HepG2 (cell line): ENCODE data around the gene SUPT6H.
A peak's percentile ranks its signal among the peaks of the same experiment; 100 is the strongest.

Source experiments
- CEBPG ChIP-seq: IDR thresholded peaks from 2 replicates; pipeline ENCODE4 v1.6.1; 2016
- HMG20A ChIP-seq: IDR thresholded peaks from 2 replicates; pipeline ENCODE4 v1.6.1; 2016; ENCODE audit warnings: borderline replicate concordance
- KDM5A ChIP-seq: fragments of 200-600 bp; sonication (generic); IDR thresholded peaks from 2 replicates; pipeline ENCODE4 v1.7.0; 2018; ENCODE audit warnings: antibody characterized with exemption, mild to moderate bottlenecking, low read length, borderline replicate concordance
- MEIS1 ChIP-seq: sonication (generic); formaldehyde crosslinking; IDR thresholded peaks from 2 replicates; pipeline ENCODE4 v1.9.0; 2021; ENCODE audit warnings: mild to moderate bottlenecking, missing genetic modification reagents, moderate library complexity, borderline replicate concordance
- MXD4 ChIP-seq: IDR thresholded peaks from 2 replicates; pipeline ENCODE4 v1.6.1; 2016; ENCODE audit warnings: mild to moderate bottlenecking, missing biosample characterization, missing genetic modification reagents
- MYNN ChIP-seq: sonication (generic); formaldehyde crosslinking; IDR thresholded peaks from 2 replicates; pipeline ENCODE4 v1.4.0; 2020; ENCODE audit warnings: mild to moderate bottlenecking, low read depth, missing genetic modification reagents
- POLR2A ChIP-seq, 2 experiments: IDR thresholded peaks; 2 replicates each; pipeline ENCODE4 v1.6.1; 2011; ENCODE audit warnings: low read depth in 2 of 2, low read length in 2 of 2, mild to moderate bottlenecking in 1 of 2, moderate library complexity in 1 of 2; ENCODE audit not compliant: insufficient read depth in 1 of 2
- PTBP1 ChIP-seq: fragments of 200-400 bp; formaldehyde crosslinking; IDR thresholded peaks from 2 replicates; pipeline ENCODE4 v1.6.1; 2018; ENCODE audit warnings: low read length, low read depth; ENCODE audit not compliant: poor library complexity, severe bottlenecking
- SSRP1 ChIP-seq: IDR thresholded peaks from 2 replicates; pipeline ENCODE4 v1.6.1; 2016; ENCODE audit warnings: control low read depth
- TRIM24 ChIP-seq: sonication (generic); formaldehyde crosslinking; IDR thresholded peaks from 2 replicates; pipeline ENCODE4 v1.8.0; 2022; ENCODE audit warnings: mild to moderate bottlenecking, missing genetic modification reagents
- TF ChIP-seq, protein P1 (sequence below), 2 experiments: sonication (generic) in 1 of 2; formaldehyde crosslinking in 1 of 2; IDR thresholded peaks; 2 replicates each; pipeline versions ENCODE4 v1.6.1 to v1.9.0; 2014 to 2022; ENCODE audit warnings: antibody characterized with exemption in 1 of 2, borderline replicate concordance in 1 of 2, inconsistent platforms in 1 of 2, low read depth in 1 of 2, missing genetic modification reagents in 1 of 2
- TF ChIP-seq, protein P2 (sequence below): sonication (generic); formaldehyde crosslinking; IDR thresholded peaks from 2 replicates; pipeline ENCODE4 v1.5.0; 2020; ENCODE audit warnings: mild to moderate bottlenecking, missing genetic modification reagents, borderline replicate concordance
- TF ChIP-seq, protein P3 (sequence below): sonication (generic); formaldehyde crosslinking; IDR thresholded peaks from 2 replicates; pipeline ENCODE4 v1.5.0; 2020; ENCODE audit warnings: missing genetic modification reagents

DNA sequence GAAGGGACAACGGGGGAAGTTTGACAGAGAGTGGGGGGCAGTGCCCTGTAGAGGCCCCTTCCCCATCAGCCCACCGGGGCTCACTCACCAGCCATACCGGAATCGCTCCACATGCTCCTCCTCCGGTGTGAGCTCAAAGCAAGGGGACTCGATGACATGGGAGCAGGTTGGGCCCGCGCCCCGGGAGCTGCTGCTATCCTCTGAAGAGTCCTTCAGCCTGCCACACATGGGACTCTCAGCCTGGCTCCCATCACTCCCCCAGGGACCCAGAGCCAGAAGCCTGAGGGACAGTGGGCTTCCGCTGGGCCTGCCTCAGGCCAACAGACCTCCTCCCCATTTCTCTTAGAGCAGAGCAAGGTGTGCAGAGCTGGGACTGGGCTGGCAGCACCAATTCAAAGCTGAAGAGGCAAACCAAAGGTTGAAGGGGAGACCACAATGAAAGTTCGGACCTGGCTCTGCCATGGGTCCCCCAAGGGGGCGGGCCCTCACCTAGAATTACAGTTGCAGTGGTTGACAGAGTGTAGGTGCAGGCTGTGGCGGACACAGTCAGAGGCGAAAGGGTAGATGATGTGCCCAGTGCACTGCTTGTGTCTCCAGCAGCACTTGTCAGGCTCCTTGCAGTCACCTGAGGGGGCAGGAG lies 42.3 kb downstream of the SUPT6H start:
- no peak for TF ChIP-seq SSRP1 (CRISPR knock-in tag)
- no peak for TF ChIP-seq CEBPG
- 0 out of 4 replicates have a peak, but pooled peaks of 1 of the 2 experiments have one; percentile 7 for TF ChIP-seq POLR2A (IDR thresholded peaks at IDR 0.05; ENCODE audit: insufficient read depth in 1 of 2, low read depth in 2 of 2, low read length in 2 of 2)
- TF ChIP-seq, protein P1, sequence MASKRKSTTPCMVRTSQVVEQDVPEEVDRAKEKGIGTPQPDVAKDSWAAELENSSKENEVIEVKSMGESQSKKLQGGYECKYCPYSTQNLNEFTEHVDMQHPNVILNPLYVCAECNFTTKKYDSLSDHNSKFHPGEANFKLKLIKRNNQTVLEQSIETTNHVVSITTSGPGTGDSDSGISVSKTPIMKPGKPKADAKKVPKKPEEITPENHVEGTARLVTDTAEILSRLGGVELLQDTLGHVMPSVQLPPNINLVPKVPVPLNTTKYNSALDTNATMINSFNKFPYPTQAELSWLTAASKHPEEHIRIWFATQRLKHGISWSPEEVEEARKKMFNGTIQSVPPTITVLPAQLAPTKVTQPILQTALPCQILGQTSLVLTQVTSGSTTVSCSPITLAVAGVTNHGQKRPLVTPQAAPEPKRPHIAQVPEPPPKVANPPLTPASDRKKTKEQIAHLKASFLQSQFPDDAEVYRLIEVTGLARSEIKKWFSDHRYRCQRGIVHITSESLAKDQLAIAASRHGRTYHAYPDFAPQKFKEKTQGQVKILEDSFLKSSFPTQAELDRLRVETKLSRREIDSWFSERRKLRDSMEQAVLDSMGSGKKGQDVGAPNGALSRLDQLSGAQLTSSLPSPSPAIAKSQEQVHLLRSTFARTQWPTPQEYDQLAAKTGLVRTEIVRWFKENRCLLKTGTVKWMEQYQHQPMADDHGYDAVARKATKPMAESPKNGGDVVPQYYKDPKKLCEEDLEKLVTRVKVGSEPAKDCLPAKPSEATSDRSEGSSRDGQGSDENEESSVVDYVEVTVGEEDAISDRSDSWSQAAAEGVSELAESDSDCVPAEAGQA (IDR thresholded peaks at IDR 0.05; ENCODE audit: low read depth) = no peak
- TF ChIP-seq, protein P1 (CRISPR knock-in tag; IDR thresholded peaks at IDR 0.05; ENCODE audit: borderline replicate concordance) = no peak
- no peak for TF ChIP-seq MXD4 (CRISPR knock-in tag)
- no peak for TF ChIP-seq HMG20A (CRISPR knock-in tag)
- TF ChIP-seq PTBP1 = no peak
- TF ChIP-seq TRIM24 (CRISPR knock-in tag) = no peak
- TF ChIP-seq MYNN (CRISPR knock-in tag) = no peak
- TF ChIP-seq MEIS1 (CRISPR knock-in tag) = no peak
- TF ChIP-seq, protein P2, sequence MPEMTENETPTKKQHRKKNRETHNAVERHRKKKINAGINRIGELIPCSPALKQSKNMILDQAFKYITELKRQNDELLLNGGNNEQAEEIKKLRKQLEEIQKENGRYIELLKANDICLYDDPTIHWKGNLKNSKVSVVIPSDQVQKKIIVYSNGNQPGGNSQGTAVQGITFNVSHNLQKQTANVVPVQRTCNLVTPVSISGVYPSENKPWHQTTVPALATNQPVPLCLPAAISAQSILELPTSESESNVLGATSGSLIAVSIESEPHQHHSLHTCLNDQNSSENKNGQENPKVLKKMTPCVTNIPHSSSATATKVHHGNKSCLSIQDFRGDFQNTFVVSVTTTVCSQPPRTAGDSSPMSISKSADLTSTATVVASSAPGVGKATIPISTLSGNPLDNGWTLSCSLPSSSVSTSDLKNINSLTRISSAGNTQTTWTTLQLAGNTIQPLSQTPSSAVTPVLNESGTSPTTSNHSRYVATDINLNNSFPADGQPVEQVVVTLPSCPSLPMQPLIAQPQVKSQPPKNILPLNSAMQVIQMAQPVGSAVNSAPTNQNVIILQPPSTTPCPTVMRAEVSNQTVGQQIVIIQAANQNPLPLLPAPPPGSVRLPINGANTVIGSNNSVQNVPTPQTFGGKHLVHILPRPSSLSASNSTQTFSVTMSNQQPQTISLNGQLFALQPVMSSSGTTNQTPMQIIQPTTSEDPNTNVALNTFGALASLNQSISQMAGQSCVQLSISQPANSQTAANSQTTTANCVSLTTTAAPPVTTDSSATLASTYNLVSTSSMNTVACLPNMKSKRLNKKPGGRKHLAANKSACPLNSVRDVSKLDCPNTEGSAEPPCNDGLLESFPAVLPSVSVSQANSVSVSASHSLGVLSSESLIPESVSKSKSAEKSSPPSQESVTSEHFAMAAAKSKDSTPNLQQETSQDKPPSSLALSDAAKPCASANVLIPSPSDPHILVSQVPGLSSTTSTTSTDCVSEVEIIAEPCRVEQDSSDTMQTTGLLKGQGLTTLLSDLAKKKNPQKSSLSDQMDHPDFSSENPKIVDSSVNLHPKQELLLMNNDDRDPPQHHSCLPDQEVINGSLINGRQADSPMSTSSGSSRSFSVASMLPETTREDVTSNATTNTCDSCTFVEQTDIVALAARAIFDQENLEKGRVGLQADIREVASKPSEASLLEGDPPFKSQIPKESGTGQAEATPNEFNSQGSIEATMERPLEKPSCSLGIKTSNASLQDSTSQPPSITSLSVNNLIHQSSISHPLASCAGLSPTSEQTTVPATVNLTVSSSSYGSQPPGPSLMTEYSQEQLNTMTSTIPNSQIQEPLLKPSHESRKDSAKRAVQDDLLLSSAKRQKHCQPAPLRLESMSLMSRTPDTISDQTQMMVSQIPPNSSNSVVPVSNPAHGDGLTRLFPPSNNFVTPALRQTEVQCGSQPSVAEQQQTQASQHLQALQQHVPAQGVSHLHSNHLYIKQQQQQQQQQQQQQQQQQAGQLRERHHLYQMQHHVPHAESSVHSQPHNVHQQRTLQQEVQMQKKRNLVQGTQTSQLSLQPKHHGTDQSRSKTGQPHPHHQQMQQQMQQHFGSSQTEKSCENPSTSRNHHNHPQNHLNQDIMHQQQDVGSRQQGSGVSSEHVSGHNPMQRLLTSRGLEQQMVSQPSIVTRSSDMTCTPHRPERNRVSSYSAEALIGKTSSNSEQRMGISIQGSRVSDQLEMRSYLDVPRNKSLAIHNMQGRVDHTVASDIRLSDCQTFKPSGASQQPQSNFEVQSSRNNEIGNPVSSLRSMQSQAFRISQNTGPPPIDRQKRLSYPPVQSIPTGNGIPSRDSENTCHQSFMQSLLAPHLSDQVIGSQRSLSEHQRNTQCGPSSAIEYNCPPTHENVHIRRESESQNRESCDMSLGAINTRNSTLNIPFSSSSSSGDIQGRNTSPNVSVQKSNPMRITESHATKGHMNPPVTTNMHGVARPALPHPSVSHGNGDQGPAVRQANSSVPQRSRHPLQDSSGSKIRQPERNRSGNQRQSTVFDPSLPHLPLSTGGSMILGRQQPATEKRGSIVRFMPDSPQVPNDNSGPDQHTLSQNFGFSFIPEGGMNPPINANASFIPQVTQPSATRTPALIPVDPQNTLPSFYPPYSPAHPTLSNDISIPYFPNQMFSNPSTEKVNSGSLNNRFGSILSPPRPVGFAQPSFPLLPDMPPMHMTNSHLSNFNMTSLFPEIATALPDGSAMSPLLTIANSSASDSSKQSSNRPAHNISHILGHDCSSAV = no peak
- TF ChIP-seq KDM5A = no peak
- TF ChIP-seq, protein P3, sequence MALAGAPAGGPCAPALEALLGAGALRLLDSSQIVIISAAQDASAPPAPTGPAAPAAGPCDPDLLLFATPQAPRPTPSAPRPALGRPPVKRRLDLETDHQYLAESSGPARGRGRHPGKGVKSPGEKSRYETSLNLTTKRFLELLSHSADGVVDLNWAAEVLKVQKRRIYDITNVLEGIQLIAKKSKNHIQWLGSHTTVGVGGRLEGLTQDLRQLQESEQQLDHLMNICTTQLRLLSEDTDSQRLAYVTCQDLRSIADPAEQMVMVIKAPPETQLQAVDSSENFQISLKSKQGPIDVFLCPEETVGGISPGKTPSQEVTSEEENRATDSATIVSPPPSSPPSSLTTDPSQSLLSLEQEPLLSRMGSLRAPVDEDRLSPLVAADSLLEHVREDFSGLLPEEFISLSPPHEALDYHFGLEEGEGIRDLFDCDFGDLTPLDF (CRISPR knock-in tag) = no peak
